A549 (cell line): ENCODE measurements around the gene ZNF831. TPM values are rescaled to one million over a fixed set of nuclear protein-coding genes. Genes with fewer than 3 reads are reported as not detected.

ENCODE experiments used
- ATAC-seq, 2 experiments: fragments of 200-7000 bp in 1 of 2; fragments of >200 bp in 1 of 2; cut with Nextera tagmentation in 1 of 2; cut with Tn5 transposase in 1 of 2; 3 replicates each; pipeline versions ENCODE4 v1.8.0 to v1.9.1; 2018 to 2020; ENCODE audit warnings: mild to moderate bottlenecking in 1 of 2, moderate library complexity in 1 of 2
- CTCF ChIA-PET: fragments of 300-600 bp; sonication (Branson Sonifier 250); formaldehyde crosslinking; extraction: SDS; loops from one replicate; lab custom pipeline; 2021; ENCODE audit warnings: antibody characterized with exemption, inconsistent platforms; lab: Yijun Ruan, JAX
- POLR2A ChIA-PET: fragments of 350-600 bp; formaldehyde crosslinking; extraction: SDS; loops from one replicate; lab custom pipeline; 2021; ENCODE audit warnings: antibody characterized with exemption, inconsistent platforms; lab: Yijun Ruan, JAX
- DNase-seq, 2 experiments: peaks; one replicate each; pipeline versions ENCODE4 v3.0.0 to v3.0.0-alpha.2; 2011 to 2016; ENCODE audit warnings: low read depth in 1 of 2, low spot score in 1 of 2
- FAIRE-seq: peaks from 2 replicates; lab custom pipeline; 2011; peaks lifted over from hg19 to GRCh38; lab: Jason Lieb, UNC
- H3K27ac ChIP-seq, 2 experiments: fragments of >200 bp; sonication (Bioruptor Twin); formaldehyde crosslinking; 3 replicates each; pipeline ENCODE4 v1.5.1; 2016 to 2017
- H3K4me1 ChIP-seq: fragments of >200 bp; sonication (Bioruptor Twin); formaldehyde crosslinking; 3 replicates; pipeline ENCODE4 v1.6.1; 2016
- H3K4me2 ChIP-seq: fragments of >200 bp; sonication (Bioruptor Twin); formaldehyde crosslinking; 3 replicates; pipeline ENCODE4 v1.6.1; 2016
- H3K4me3 ChIP-seq: fragments of >200 bp; sonication (Bioruptor Twin); formaldehyde crosslinking; 3 replicates; pipeline ENCODE4 v1.5.1; 2016
- H3K9me3 ChIP-seq: fragments of >200 bp; sonication (Bioruptor Twin); formaldehyde crosslinking; 3 replicates; pipeline ENCODE4 v1.6.1; 2016
- CBX8 ChIP-seq: fragments of 200-600 bp; sonication (generic); IDR thresholded peaks from 2 replicates; pipeline ENCODE4 v1.6.1; 2016
- CHD2 ChIP-seq: fragments of 150-350 bp; IDR thresholded peaks from 2 replicates; pipeline ENCODE4 v1.6.1; 2014; ENCODE audit warnings: low read length; ENCODE audit not compliant: partially characterized antibody
- EHF ChIP-seq: fragments of 250-450 bp; sonication (Bioruptor Pico); IDR thresholded peaks from 2 replicates; pipeline ENCODE4 v1.5.0; 2020; ENCODE audit warnings: mild to moderate bottlenecking
- ESRRA ChIP-seq: fragments of 150-350 bp; IDR thresholded peaks from 2 replicates; pipeline ENCODE4 v1.6.1; 2014; ENCODE audit warnings: mild to moderate bottlenecking, low read length, borderline replicate concordance
- HOXA7 ChIP-seq: fragments of 250-450 bp; sonication (Bioruptor Pico); IDR thresholded peaks from 2 replicates; pipeline ENCODE4 v1.5.0; 2020; ENCODE audit warnings: mild to moderate bottlenecking, moderate library complexity
- HOXB5 ChIP-seq: fragments of 250-450 bp; sonication (Bioruptor Pico); IDR thresholded peaks from 2 replicates; pipeline ENCODE4 v1.5.0; 2020; ENCODE audit warnings: mild to moderate bottlenecking, moderate library complexity
- JUN ChIP-seq, 2 experiments: fragments of >200 bp; sonication (Bioruptor Twin); formaldehyde crosslinking; IDR thresholded peaks; 2 replicates in 1 of 2; 3 replicates in 1 of 2; pipeline ENCODE4 v1.6.1; 2016 to 2017
- MYC ChIP-seq: IDR thresholded peaks from 2 replicates; pipeline ENCODE4 v1.6.1; 2012; ENCODE audit warnings: mild to moderate bottlenecking, inconsistent platforms, low read length, improper control_type of control experiment, borderline replicate concordance
- NFE2L2 ChIP-seq: fragments of 150-350 bp; conservative IDR thresholded peaks from 2 replicates; pipeline ENCODE4 v1.6.1; 2014; ENCODE audit warnings: low read length
- NPAS2 ChIP-seq: fragments of 250-450 bp; sonication (Bioruptor Pico); IDR thresholded peaks from 2 replicates; pipeline ENCODE4 v1.8.0; 2022; ENCODE audit warnings: mild to moderate bottlenecking, moderate library complexity, borderline replicate concordance
- PHF8 ChIP-seq: fragments of 200-600 bp; sonication (generic); IDR thresholded peaks from 2 replicates; pipeline ENCODE4 v1.6.1; 2016; ENCODE audit warnings: low read depth, mild to moderate bottlenecking, antibody characterized with exemption, moderate library complexity, borderline replicate concordance
- RAD21 ChIP-seq, 2 experiments: fragments of >200 bp in 1 of 2; sonication (Bioruptor Twin) in 1 of 2; formaldehyde crosslinking in 1 of 2; IDR thresholded peaks in 1 of 2; conservative IDR thresholded peaks in 1 of 2; 2 replicates in 1 of 2; 3 replicates in 1 of 2; pipeline ENCODE4 v1.6.1; 2012 to 2018; ENCODE audit warnings: inconsistent platforms in 1 of 2
- RCOR1 ChIP-seq: fragments of 150-350 bp; IDR thresholded peaks from 2 replicates; pipeline ENCODE4 v1.6.1; 2014; ENCODE audit warnings: antibody characterized with exemption, low read length, low read depth
- TFCP2L1 ChIP-seq: fragments of 250-450 bp; sonication (Bioruptor Pico); IDR thresholded peaks from 2 replicates; pipeline ENCODE4 v1.5.0; 2021; ENCODE audit warnings: mild to moderate bottlenecking
- WGBS: methylation state at CpG from one replicate; pipeline ENCODE4 v1.1.6; 2017; ENCODE audit errors: missing lambda C conversion rate; 5-methylcytosine and 5-hydroxymethylcytosine counted together
- polyA plus RNA-seq, 4 experiments: library from polyadenylated mRNA; depleted of rRNA in 3 of 4; stranded (reverse); fragments of >200 nt; fragmentation: RNase III in 1 of 4; extraction: RNeasy Plus Mini Kit Qiagen cat#74134 plus additional on column Dnase treatment in 1 of 4; gene quantifications; 2 replicates in 3 of 4; 3 replicates in 1 of 4; pipeline ENCODE4 v1.2.3, GENCODE V29; 2011 to 2017
- TF ChIP-seq, protein P1 (sequence below): IDR thresholded peaks from 2 replicates; pipeline ENCODE4 v1.6.1; 2012; ENCODE audit warnings: low read depth, borderline replicate concordance
- TF ChIP-seq, protein P2 (sequence below): fragments of >200 bp; sonication (Bioruptor Twin); formaldehyde crosslinking; IDR thresholded peaks from 3 replicates; pipeline ENCODE4 v1.6.1; 2016
- TF ChIP-seq, protein P3 (sequence below): fragments of >200 bp; sonication (Bioruptor Twin); formaldehyde crosslinking; IDR thresholded peaks from 2 replicates; pipeline ENCODE4 v1.6.1; 2016
- TF ChIP-seq, protein P4 (sequence below): fragments of >200 bp; sonication (Bioruptor Twin); formaldehyde crosslinking; IDR thresholded peaks from 3 replicates; pipeline ENCODE4 v1.5.1; 2016
- TF ChIP-seq, protein P5 (sequence below): IDR thresholded peaks from 2 replicates; pipeline ENCODE4 v1.6.1; 2012

ZNF831 gene
- polyA plus RNA-seq, 2 of the 4 experiments (the other 2 are of a cell fraction) = not detected

DNA sequence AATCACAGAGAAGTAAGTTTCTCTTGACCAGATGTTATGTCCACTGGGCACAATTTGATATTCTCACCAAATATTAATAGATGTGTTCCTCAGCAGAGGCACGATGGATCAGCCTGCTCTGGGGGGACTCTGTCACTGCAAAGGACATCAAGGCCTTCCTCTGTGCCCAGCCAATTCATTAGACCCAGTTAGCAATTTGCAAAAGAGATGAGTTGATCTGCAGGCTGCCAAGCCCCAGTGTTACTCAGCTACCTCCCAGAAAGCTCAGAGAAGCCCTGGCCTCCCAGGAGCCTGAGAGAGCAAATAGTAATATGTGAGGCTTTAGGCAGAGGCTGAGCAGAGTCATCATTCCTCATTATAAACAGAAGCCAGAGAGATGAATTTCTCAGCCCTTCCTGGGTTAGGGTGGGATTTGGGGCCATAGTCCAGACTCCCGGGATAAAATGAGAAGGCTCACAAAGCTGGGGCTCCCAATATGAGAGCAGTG, 54.2 kb downstream of the ZNF831 start:
- H3K27ac ChIP-seq = no peak overlapping the region
- WGBS = 41% methylated on average over 2 of the region's 2 CpGs
- no peak overlapping the region for H3K4me2 ChIP-seq
- DNase-seq = no peak
- TF ChIP-seq, protein P1, sequence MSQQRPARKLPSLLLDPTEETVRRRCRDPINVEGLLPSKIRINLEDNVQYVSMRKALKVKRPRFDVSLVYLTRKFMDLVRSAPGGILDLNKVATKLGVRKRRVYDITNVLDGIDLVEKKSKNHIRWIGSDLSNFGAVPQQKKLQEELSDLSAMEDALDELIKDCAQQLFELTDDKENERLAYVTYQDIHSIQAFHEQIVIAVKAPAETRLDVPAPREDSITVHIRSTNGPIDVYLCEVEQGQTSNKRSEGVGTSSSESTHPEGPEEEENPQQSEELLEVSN = no peak
- TF ChIP-seq ESRRA (no peak), RAD21 (conservative IDR thresholded peaks at IDR 0.05 in 1 of 2, IDR thresholded peaks at IDR 0.05 in 1 of 2) (no peak)
- CTCF ChIA-PET = interaction anchor here (0.6 to 1.2 kb wide), 2 partner anchors 8 to 348 kb away, joined by 3 to 4 read pairs; no protein-coding TSS in a partner anchor
- H3K9me3 ChIP-seq = no peaks in the 10 kb centered on the region
- H3K4me1 ChIP-seq = peaks cover 1% of the 10 kb centered on the region; the same call in 2 of the 3 replicates
- ATAC-seq = no peak
- POLR2A ChIA-PET = no interaction called here
- no peak overlapping the region for H3K4me3 ChIP-seq
- FAIRE-seq = no peak

DNA sequence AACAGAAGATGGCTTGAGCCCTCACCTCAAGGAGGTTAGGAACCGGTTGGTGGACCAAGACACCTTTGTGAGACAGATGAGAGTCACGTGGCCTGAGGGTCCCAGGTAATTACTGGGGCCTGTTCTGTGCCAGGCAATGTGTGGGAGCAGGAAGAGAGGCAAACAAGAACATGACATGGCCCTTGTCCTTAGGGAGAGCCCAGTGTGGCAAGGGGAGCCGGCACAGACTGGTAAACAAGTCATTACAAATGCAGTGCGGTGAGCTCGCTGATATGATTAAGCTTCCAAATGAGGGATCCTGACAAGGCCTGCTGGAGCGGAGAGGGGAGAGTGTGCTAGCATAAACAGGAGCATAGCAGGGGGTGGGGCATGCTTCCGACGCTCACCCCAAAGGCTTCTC, 55.6 kb downstream of the ZNF831 start:
- Histone ChIP-seq H3K9me3 (no peaks in the 10 kb centered on the region), H3K27ac (no peak overlapping the region), H3K4me1 (peaks cover 6% of the 10 kb centered on the region; the same call in 2 of the 3 replicates), H3K4me3 (no peak overlapping the region), H3K4me2 (no peak overlapping the region)
- TF ChIP-seq PHF8 (no peak), JUN (IDR thresholded peaks at IDR 0.05) (no peak), CHD2 (no peak), NPAS2 (CRISPR knock-in tag) (no peak), EHF (CRISPR knock-in tag) (no peak), TFCP2L1 (no peak), HOXA7 (CRISPR knock-in tag) (no peak), RCOR1 (no peak), CBX8 (no peak)
- TF ChIP-seq, protein P2, sequence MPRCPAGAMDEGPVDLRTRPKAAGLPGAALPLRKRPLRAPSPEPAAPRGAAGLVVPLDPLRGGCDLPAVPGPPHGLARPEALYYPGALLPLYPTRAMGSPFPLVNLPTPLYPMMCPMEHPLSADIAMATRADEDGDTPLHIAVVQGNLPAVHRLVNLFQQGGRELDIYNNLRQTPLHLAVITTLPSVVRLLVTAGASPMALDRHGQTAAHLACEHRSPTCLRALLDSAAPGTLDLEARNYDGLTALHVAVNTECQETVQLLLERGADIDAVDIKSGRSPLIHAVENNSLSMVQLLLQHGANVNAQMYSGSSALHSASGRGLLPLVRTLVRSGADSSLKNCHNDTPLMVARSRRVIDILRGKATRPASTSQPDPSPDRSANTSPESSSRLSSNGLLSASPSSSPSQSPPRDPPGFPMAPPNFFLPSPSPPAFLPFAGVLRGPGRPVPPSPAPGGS = no peak
- TF ChIP-seq, protein P3, sequence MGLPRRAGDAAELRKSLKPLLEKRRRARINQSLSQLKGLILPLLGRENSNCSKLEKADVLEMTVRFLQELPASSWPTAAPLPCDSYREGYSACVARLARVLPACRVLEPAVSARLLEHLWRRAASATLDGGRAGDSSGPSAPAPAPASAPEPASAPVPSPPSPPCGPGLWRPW = no peak
- TF ChIP-seq, protein P4, sequence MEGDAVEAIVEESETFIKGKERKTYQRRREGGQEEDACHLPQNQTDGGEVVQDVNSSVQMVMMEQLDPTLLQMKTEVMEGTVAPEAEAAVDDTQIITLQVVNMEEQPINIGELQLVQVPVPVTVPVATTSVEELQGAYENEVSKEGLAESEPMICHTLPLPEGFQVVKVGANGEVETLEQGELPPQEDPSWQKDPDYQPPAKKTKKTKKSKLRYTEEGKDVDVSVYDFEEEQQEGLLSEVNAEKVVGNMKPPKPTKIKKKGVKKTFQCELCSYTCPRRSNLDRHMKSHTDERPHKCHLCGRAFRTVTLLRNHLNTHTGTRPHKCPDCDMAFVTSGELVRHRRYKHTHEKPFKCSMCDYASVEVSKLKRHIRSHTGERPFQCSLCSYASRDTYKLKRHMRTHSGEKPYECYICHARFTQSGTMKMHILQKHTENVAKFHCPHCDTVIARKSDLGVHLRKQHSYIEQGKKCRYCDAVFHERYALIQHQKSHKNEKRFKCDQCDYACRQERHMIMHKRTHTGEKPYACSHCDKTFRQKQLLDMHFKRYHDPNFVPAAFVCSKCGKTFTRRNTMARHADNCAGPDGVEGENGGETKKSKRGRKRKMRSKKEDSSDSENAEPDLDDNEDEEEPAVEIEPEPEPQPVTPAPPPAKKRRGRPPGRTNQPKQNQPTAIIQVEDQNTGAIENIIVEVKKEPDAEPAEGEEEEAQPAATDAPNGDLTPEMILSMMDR = no peak
- TF ChIP-seq, protein P5, sequence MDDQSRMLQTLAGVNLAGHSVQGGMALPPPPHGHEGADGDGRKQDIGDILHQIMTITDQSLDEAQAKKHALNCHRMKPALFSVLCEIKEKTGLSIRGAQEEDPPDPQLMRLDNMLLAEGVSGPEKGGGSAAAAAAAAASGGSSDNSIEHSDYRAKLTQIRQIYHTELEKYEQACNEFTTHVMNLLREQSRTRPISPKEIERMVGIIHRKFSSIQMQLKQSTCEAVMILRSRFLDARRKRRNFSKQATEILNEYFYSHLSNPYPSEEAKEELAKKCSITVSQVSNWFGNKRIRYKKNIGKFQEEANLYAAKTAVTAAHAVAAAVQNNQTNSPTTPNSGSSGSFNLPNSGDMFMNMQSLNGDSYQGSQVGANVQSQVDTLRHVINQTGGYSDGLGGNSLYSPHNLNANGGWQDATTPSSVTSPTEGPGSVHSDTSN = no peak
- ATAC-seq = no peak
- FAIRE-seq = no peak
- 80% methylated on average over 8 of the region's 8 CpGs for WGBS
- ChIA-PET POLR2A (no interaction called here), CTCF (interaction anchor here (1.0 kb wide), 1 partner anchor 14 kb away, joined by 3 read pairs; no protein-coding TSS in a partner anchor)
- no peak for DNase-seq

DNA sequence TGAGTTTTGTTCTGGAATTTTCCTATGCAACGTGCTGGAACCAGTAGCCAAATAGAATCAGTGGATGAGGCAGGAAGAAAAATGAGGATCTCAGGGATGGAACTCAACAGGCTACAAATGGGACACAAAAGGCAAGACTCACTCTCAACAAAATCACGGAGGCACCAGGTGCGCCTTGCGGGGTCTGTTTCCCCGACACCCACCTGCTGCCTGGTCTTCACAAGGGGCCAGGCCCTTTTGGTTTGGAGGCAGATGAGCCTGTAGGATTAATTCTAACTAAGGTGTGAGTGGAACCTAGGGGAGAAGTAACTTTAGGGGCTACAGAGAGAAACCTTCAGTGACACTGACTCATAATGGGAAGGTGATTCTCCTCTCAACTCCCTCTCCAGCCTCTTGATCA, 56.5 kb downstream of the ZNF831 start:
- POLR2A ChIA-PET = no interaction called here
- H3K27ac ChIP-seq = no peak overlapping the region
- CTCF ChIA-PET = interaction anchor here (4.9 kb wide), 1 partner anchor 185 kb away, joined by 33 read pairs; no protein-coding TSS in a partner anchor
- FAIRE-seq = no peak
- H3K4me3 ChIP-seq = no peak overlapping the region
- no peaks in the 10 kb centered on the region for H3K9me3 ChIP-seq
- ATAC-seq = no peak
- TF ChIP-seq MYC = no peak
- no peak for TF ChIP-seq NFE2L2
- no peak for TF ChIP-seq HOXB5 (CRISPR knock-in tag)
- no peak overlapping the region for H3K4me2 ChIP-seq
- DNase-seq = no peak
- WGBS = 76% methylated on average over 5 of the region's 5 CpGs
- H3K4me1 ChIP-seq = peaks cover 6% of the 10 kb centered on the region; the same call in 2 of the 3 replicates
